IMR-90 (cell line): ENCODE measurements around the gene TIAM2. TPM values are rescaled to one million over a fixed set of nuclear protein-coding genes. Genes with fewer than 3 reads are reported as not detected.

Experiments
- ATAC-seq: fragments of 200-7000 bp; cut with Tn5 transposase; 2 replicates; pipeline ENCODE4 v1.9.1; 2020; ENCODE audit warnings: low read depth, mild to moderate bottlenecking, moderate library complexity
- BruUV-seq: library from RNA; stranded (reverse); fragments of 400-500 nt; replicated peaks from 2 replicates; lab custom pipeline; 2021; lab: Mats Ljungman, UMichigan
- CTCF ChIA-PET: fragments of 300-600 bp; formaldehyde crosslinking; extraction: SDS; loops from one replicate; lab custom pipeline; 2021; ENCODE audit warnings: antibody characterized with exemption; lab: Yijun Ruan, JAX
- POLR2A ChIA-PET: fragments of 300-600 bp; sonication (Branson Sonifier 250); formaldehyde crosslinking; loops from one replicate; lab custom pipeline; 2022; ENCODE audit warnings: antibody characterized with exemption; ENCODE audit not compliant: unreplicated experiment; lab: Charles Lee
- DNase-seq: peaks from one replicate; pipeline ENCODE4 v3.0.0; 2013
- H2AFZ ChIP-seq: replicated peaks from 2 replicates; pipeline ENCODE3; 2013; ENCODE audit warnings: low read length, mild to moderate bottlenecking; ENCODE audit not compliant: poor library complexity
- H2AK5ac ChIP-seq: 2 replicates; pipeline ENCODE4 v1.6.1; 2013; ENCODE audit warnings: low read depth, low read length, inconsistent platforms
- H2AK9ac ChIP-seq: replicated peaks from 2 replicates; pipeline ENCODE3; 2013; ENCODE audit warnings: mild to moderate bottlenecking, low read depth, low read length, moderate library complexity; ENCODE audit not compliant: poor library complexity
- H2BK120ac ChIP-seq: 2 replicates; pipeline ENCODE4 v1.6.1; 2013; ENCODE audit warnings: low read depth, low read length, inconsistent platforms
- H2BK15ac ChIP-seq: 3 replicates; pipeline ENCODE4 v1.6.1; 2013; ENCODE audit warnings: low read depth, low read length, inconsistent platforms
- H2BK20ac ChIP-seq: 2 replicates; pipeline ENCODE4 v1.6.1; 2013; ENCODE audit warnings: low read depth, mild to moderate bottlenecking, inconsistent platforms, low read length, moderate library complexity
- H2BK5ac ChIP-seq: 2 replicates; pipeline ENCODE4 v1.6.1; 2013; ENCODE audit warnings: mild to moderate bottlenecking, low read depth, low read length, inconsistent platforms; ENCODE audit not compliant: poor library complexity, severe bottlenecking
- H3K14ac ChIP-seq: replicated peaks from 2 replicates; pipeline ENCODE4 v1.6.1; 2013; ENCODE audit warnings: low read depth, low read length, inconsistent platforms
- H3K18ac ChIP-seq: 2 replicates; pipeline ENCODE4 v1.6.1; 2013; ENCODE audit warnings: low read depth, low read length, control low read depth
- H3K23ac ChIP-seq: 2 replicates; pipeline ENCODE4 v1.6.1; 2013; ENCODE audit warnings: low read depth, low read length, inconsistent platforms
- H3K27ac ChIP-seq: 2 replicates; pipeline ENCODE4 v1.5.1; 2013; ENCODE audit warnings: mild to moderate bottlenecking, control low read depth, low read length; ENCODE audit not compliant: insufficient read depth
- H3K27me3 ChIP-seq: 2 replicates; pipeline ENCODE4 v1.6.1; 2013; ENCODE audit warnings: low read length; ENCODE audit not compliant: control insufficient read depth, insufficient read depth
- H3K36me3 ChIP-seq: 2 replicates; pipeline ENCODE4 v1.6.1; 2013; ENCODE audit warnings: low read length, mixed read lengths; ENCODE audit not compliant: control insufficient read depth, insufficient read depth
- H3K4ac ChIP-seq: 2 replicates; pipeline ENCODE4 v1.6.1; 2013; ENCODE audit warnings: low read depth, low read length, inconsistent platforms
- H3K4me1 ChIP-seq: 2 replicates; pipeline ENCODE4 v1.6.1; 2013; ENCODE audit warnings: low read length, mixed read lengths; ENCODE audit not compliant: control insufficient read depth, insufficient read depth
- H3K4me2 ChIP-seq: 2 replicates; pipeline ENCODE4 v1.6.1; 2013; ENCODE audit warnings: low read depth, mild to moderate bottlenecking, control low read depth, low read length, moderate library complexity
- H3K4me3 ChIP-seq: 2 replicates; pipeline ENCODE4 v1.5.1; 2013; ENCODE audit warnings: low read depth, mild to moderate bottlenecking, control low read depth, low read length, moderate library complexity; ENCODE audit not compliant: insufficient read depth
- H3K56ac ChIP-seq: 2 replicates; pipeline ENCODE4 v1.6.1; 2013; ENCODE audit warnings: low read length, inconsistent platforms; ENCODE audit not compliant: insufficient read depth; ENCODE audit errors: extremely low read depth
- H3K79me1 ChIP-seq, 2 experiments: 2 replicates each; pipeline ENCODE4 v1.6.1; 2013; ENCODE audit warnings: low read length in 2 of 2, inconsistent platforms in 1 of 2, low read depth in 1 of 2
- H3K9ac ChIP-seq: 2 replicates; pipeline ENCODE4 v1.6.1; 2013; ENCODE audit warnings: low read depth, low read length, control low read depth
- H3K9me1 ChIP-seq: 2 replicates; pipeline ENCODE4 v1.6.1; 2013; ENCODE audit warnings: low read length, inconsistent platforms; ENCODE audit not compliant: insufficient read depth
- H3K9me3 ChIP-seq: 2 replicates; pipeline ENCODE4 v1.6.1; 2013; ENCODE audit warnings: low read length; ENCODE audit not compliant: control insufficient read depth, insufficient read depth
- H4K20me1 ChIP-seq: 2 replicates; pipeline ENCODE4 v1.6.1; 2013; ENCODE audit warnings: low read length, inconsistent platforms; ENCODE audit not compliant: insufficient read depth
- H4K5ac ChIP-seq: 2 replicates; pipeline ENCODE4 v1.6.1; 2013; ENCODE audit warnings: mild to moderate bottlenecking, low read depth, low read length, control low read depth
- H4K8ac ChIP-seq, 2 experiments: 2 replicates each; pipeline ENCODE4 v1.6.1; 2013; ENCODE audit warnings: low read depth in 2 of 2, low read length in 2 of 2, control low read depth in 1 of 2, inconsistent platforms in 1 of 2
- H4K91ac ChIP-seq: 2 replicates; pipeline ENCODE4 v1.6.1; 2013; ENCODE audit warnings: low read depth, low read length, inconsistent platforms; ENCODE audit not compliant: insufficient read depth
- CEBPB ChIP-seq: IDR thresholded peaks from 2 replicates; pipeline ENCODE4 v1.6.1; 2012; ENCODE audit warnings: low read depth, low read length, improper control_type of control experiment
- MXI1 ChIP-seq: IDR thresholded peaks from 2 replicates; pipeline ENCODE4 v1.6.1; 2012; ENCODE audit warnings: low read depth, mild to moderate bottlenecking, low read length, moderate library complexity, borderline replicate concordance
- WGBS, 2 experiments: methylation state at CpG; one replicate each; pipeline versions ENCODE4 v1.1.5 to v1.1.7; 2013; ENCODE audit warnings: missing lambda C conversion rate in 2 of 2; ENCODE audit not compliant: insufficient read length in 1 of 2; ENCODE audit errors: extremely low coverage in 2 of 2; 5-methylcytosine and 5-hydroxymethylcytosine counted together
- dilution Hi-C: fragments of 300-500 bp; cut with HindIII; formaldehyde crosslinking; loops from one replicate; pipeline ENCODE4 v1.14.3; 2018; ENCODE audit warnings: low sequenced_read_pairs; ENCODE audit not compliant: unreplicated experiment
- in situ Hi-C: fragments of 300-500 bp; cut with MboI; formaldehyde crosslinking; loops from 3 replicates; pipeline ENCODE4 v1.14.3; 2019; ENCODE audit warnings: low sequenced_read_pairs, inconsistent platforms, mixed read lengths
- intact Hi-C: fragments of 100-400 bp; cut with micrococcal nuclease; formaldehyde crosslinking; loops from 2 replicates; pipeline ENCODE4 v1.10.0; 2022
- polyA plus RNA-seq, 3 experiments: library from polyadenylated mRNA; depleted of rRNA; stranded (reverse); fragments of >200 nt; gene quantifications; 2 replicates each; pipeline ENCODE4 v1.2.3, GENCODE V29; 2012; ENCODE audit warnings: low replicate concordance in 1 of 3
- total RNA-seq: library from RNA; depleted of rRNA; stranded (reverse); fragments of >200 nt; gene quantifications from 2 replicates; pipeline ENCODE4 v1.2.3, GENCODE V29; 2012

TIAM2 gene
- total and polyA plus RNA-seq, 2 of the 4 experiments (the other 2 are of a cell fraction): 3.1 to 4.7 TPM

DNA sequence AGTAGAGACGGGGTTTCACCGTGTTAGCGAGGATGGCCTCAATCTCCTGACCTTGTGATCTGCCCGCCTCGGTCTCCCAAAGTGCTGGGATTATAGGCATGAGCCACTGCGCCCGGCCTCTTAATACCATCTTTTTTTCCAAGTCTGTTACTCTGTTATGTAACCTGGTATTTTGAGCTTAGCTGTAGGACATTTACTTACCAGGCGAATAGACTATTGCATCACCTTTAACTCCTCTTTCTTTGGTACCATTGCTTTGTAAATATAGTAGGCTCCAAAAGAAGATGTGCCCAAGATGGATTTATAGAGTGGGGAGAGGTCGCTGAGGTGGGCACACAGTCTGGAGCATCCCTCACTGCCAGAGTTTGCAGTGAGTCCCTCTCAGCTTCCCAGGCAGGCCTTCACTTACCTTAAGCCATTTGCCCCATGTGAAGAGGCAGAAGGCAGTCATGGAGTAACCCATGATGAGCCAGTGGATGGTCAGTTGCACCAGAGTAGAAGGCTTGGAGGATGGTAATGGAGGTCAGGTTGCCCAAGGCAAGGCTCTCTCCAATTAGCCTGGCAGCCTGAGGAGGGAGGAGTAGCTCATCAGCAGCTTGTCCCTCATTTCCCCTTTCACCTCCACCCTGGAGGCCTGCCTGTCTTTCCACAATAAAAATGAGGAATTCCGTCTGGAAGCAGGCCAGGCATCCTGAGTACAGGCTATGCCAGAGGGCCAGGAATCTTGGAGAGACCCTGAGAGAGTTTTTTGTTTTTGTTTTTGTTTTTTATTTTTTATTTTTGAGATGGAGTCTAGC, 9.7 kb downstream of the TIAM2 start:
- H4K8ac ChIP-seq: no peak overlapping the region
- intact Hi-C loops (no loop called here), dilution Hi-C loops (no loop called here), in situ Hi-C loops (loop anchor here (10.0 kb wide), 1 partner anchor 160 kb away; no protein-coding TSS in a partner anchor)
- no peak overlapping the region for H4K91ac ChIP-seq
- peaks cover 7% of the 10 kb centered on the region; the same call in 1 of the 2 replicates for H3K9me1 ChIP-seq
- no peak overlapping the region for H3K18ac ChIP-seq
- no peak overlapping the region for H2AFZ ChIP-seq
- H3K79me1 ChIP-seq: peaks cover 0 to 35% of the 10 kb centered on the region in 2 experiments; a peak in 3 of 4 replicates
- no peak overlapping the region for H3K4me2 ChIP-seq
- H4K20me1 ChIP-seq: no peaks in the 10 kb centered on the region
- no peak overlapping the region for H4K5ac ChIP-seq
- CTCF ChIA-PET: no interaction called here
- no peak overlapping the region for H3K27ac ChIP-seq
- no peak for TF ChIP-seq MXI1
- TF ChIP-seq CEBPB: peak; percentile 67; the same call in 1 of the 2 replicates
- H3K9ac ChIP-seq: no peak overlapping the region
- H2BK15ac ChIP-seq: no peak overlapping the region
- DNase-seq (no peak), ATAC-seq (no peak)
- POLR2A ChIA-PET: interaction anchor here (0.6 kb wide), 1 partner anchor 53 kb away, joined by 6 read pairs; no protein-coding TSS in a partner anchor
- no peaks in the 10 kb centered on the region for H3K9me3 ChIP-seq
- WGBS, 2 experiments: 100% methylated on average over 1 of the region's 10 CpGs; no CpG with 5 or more reads in 1 of the 2 experiments
- no peaks in the 10 kb centered on the region for H3K36me3 ChIP-seq
- no peak overlapping the region for H3K56ac ChIP-seq
- no peak overlapping the region for H2BK20ac ChIP-seq
- 0 out of 2 replicates have a peak overlapping the region, but pooled peaks have one; percentile 7 for H3K23ac ChIP-seq
- no peak overlapping the region for H2AK5ac ChIP-seq
- H2BK120ac ChIP-seq: no peak overlapping the region
- no peaks in the 10 kb centered on the region; the same call in 1 of the 2 replicates for H3K4me1 ChIP-seq
- H3K4ac ChIP-seq: no peak overlapping the region
- H3K27me3 ChIP-seq: no peaks in the 10 kb centered on the region
- no peak overlapping the region for H2AK9ac ChIP-seq
- no peak overlapping the region for H3K14ac ChIP-seq
- H3K4me3 ChIP-seq: no peak overlapping the region
- BruUV-seq: no TSS peak
- no peak overlapping the region for H2BK5ac ChIP-seq
